Sigmoid colon (tissue), 7 donors: ENCODE measurements around the gene CCT5. TPM values are rescaled to one million over a fixed set of nuclear protein-coding genes. Genes with fewer than 3 reads are reported as not detected.

ENCODE experiments used
- DNase-seq: peaks from one replicate; pipeline ENCODE4 v3.0.0-alpha.2; 2019
- H3K27ac ChIP-seq, 4 donors: fragments of 200-600 bp; sonication (generic); one replicate each; pipeline ENCODE4 v1.5.1; 2016 to 2019; ENCODE audit warnings: mild to moderate bottlenecking in 1 of 4
- H3K27me3 ChIP-seq, 3 donors: fragments of 200-600 bp; sonication (generic); one replicate each; pipeline ENCODE4 v1.5.1; 2019; ENCODE audit warnings: mild to moderate bottlenecking in 1 of 3
- H3K36me3 ChIP-seq, 4 donors: fragments of 200-600 bp; sonication (generic); one replicate each; pipeline ENCODE4 v1.5.1; 2016 to 2019
- H3K4me1 ChIP-seq, 4 donors: fragments of 200-600 bp; sonication (generic); one replicate each; pipeline ENCODE4 v1.5.1; 2017 to 2019
- H3K4me3 ChIP-seq, 4 donors: fragments of 200-600 bp; sonication (generic); one replicate each; pipeline ENCODE4 v1.5.1; 2017 to 2019; ENCODE audit warnings: mild to moderate bottlenecking in 2 of 4, moderate library complexity in 1 of 4
- H3K9me3 ChIP-seq, 4 donors: fragments of 200-600 bp in 3 of 4; sonication (generic) in 3 of 4; one replicate each; pipeline versions ENCODE4 v1.5.1 to v1.6.1; 2013 to 2019
- CTCF ChIP-seq, 4 experiments: fragments of 450-650 bp in 3 of 4; fragments of 200-600 bp in 1 of 4; IDR thresholded peaks; one replicate each; pipeline ENCODE4 v1.5.1; 2016 to 2019; ENCODE audit warnings: antibody characterized with exemption in 4 of 4, mild to moderate bottlenecking in 3 of 4, moderate library complexity in 2 of 4
- EP300 ChIP-seq, 4 donors: sonication (generic); formaldehyde crosslinking; IDR thresholded peaks; one replicate each; pipeline ENCODE4 v1.6.1; 2017; ENCODE audit warnings: antibody characterized with exemption in 4 of 4
- POLR2A ChIP-seq, 2 donors: fragments of 450-650 bp; IDR thresholded peaks; one replicate each; pipeline ENCODE4 v1.6.1; 2016; ENCODE audit warnings: antibody characterized with exemption in 2 of 2, mild to moderate bottlenecking in 2 of 2, moderate library complexity in 2 of 2
- POLR2AphosphoS5 ChIP-seq, 4 donors: sonication (generic); formaldehyde crosslinking; IDR thresholded peaks; one replicate each; pipeline ENCODE4 v1.6.1; 2017; ENCODE audit warnings: antibody characterized with exemption in 4 of 4
- WGBS, 2 donors: extraction: QIAGEN DNeasy Blood & Tissue Kit; methylation state at CpG; one replicate each; pipeline ENCODE4 v1.1.7; 2013; 5-methylcytosine and 5-hydroxymethylcytosine counted together
- intact Hi-C: fragments of 100-400 bp; cut with DNase I; formaldehyde crosslinking; loops from one replicate; pipeline ENCODE4 v1.15.1; 2023
- polyA plus RNA-seq, 3 donors: library from polyadenylated mRNA; stranded (reverse); fragments of 200-250 nt; gene quantifications; one replicate each; pipeline ENCODE4 v1.2.3, GENCODE V29; 2013
- total RNA-seq, 4 donors: library from RNA; depleted of rRNA; stranded (reverse); fragments of >200 nt; gene quantifications; one replicate each; pipeline ENCODE4 v1.1.0, GENCODE V29; 2016
- donor health status: healthy with polysubstance abuse.
- donor health status: Bipolar disorder and iron deficiency.
- donor health status: healthy.

The CCT5 gene
- total and polyA plus RNA-seq, 7 donors: 63.4 to 198 (median 122) TPM

- Histone ChIP-seq H3K4me3 (no peak overlapping the region), H3K27ac (no peak overlapping the region), H3K36me3 (peaks cover 0 to 12% (median 0%) of the 10 kb centered on the region in 4 donors), H3K27me3 (no peaks in the 10 kb centered on the region), H3K4me1 (no peaks in the 10 kb centered on the region), H3K9me3 (no peaks in the 10 kb centered on the region)
- intact Hi-C loops: no loop called here
- no peak for DNase-seq
- TF ChIP-seq POLR2AphosphoS5 (IDR thresholded peaks at IDR 0.05) (no peak), POLR2A (IDR thresholded peaks at IDR 0.05) (no peak), CTCF (IDR thresholded peaks at IDR 0.05) (no peak), EP300 (IDR thresholded peaks at IDR 0.05) (no peak)
- 89% methylated on average over 11 of the region's 11 CpGs for WGBS, 2 donors
Measured at GRCh38 chr5:10229306-10230048, 20.6 kb upstream of the CCT5 start.

- 96 to 98% methylated on average over 9 of the region's 9 CpGs for WGBS, 2 donors
- Histone ChIP-seq H3K27me3 (no peaks in the 10 kb centered on the region), H3K4me3 (no peak overlapping the region), H3K9me3 (no peaks in the 10 kb centered on the region), H3K36me3 (peaks cover 0 to 38% (median 2%) of the 10 kb centered on the region in 4 donors), H3K27ac (no peak overlapping the region), H3K4me1 (no peaks in the 10 kb centered on the region)
- no peak for TF ChIP-seq POLR2A (IDR thresholded peaks at IDR 0.05)
- TF ChIP-seq POLR2AphosphoS5 (IDR thresholded peaks at IDR 0.05): no peak
- no peak for TF ChIP-seq CTCF (IDR thresholded peaks at IDR 0.05)
- TF ChIP-seq EP300 (IDR thresholded peaks at IDR 0.05): no peak
- intact Hi-C loops: no loop called here
- DNase-seq: no peak
Measured at GRCh38 chr5:10232386-10232785, 17.7 kb upstream of the CCT5 start.

GRCh38 chr5:10233011-10233410, 17.1 kb upstream of the CCT5 start:
- 81 to 93% methylated on average over 7 of the region's 7 CpGs for WGBS, 2 donors
- Histone ChIP-seq H3K4me3 (no peak overlapping the region), H3K4me1 (no peaks in the 10 kb centered on the region), H3K27ac (no peak overlapping the region), H3K36me3 (peaks cover 0 to 43% (median 2%) of the 10 kb centered on the region in 4 donors), H3K9me3 (no peaks in the 10 kb centered on the region), H3K27me3 (no peaks in the 10 kb centered on the region)
- intact Hi-C loops: no loop called here
- TF ChIP-seq POLR2A (IDR thresholded peaks at IDR 0.05): no peak
- no peak for DNase-seq

- no peaks in the 10 kb centered on the region for H3K4me1 ChIP-seq
- H3K4me3 ChIP-seq: no peak overlapping the region
- WGBS, 2 donors: 65 to 74% methylated on average over 7 of the region's 7 CpGs
- no peak for DNase-seq
- no peaks in the 10 kb centered on the region for H3K27me3 ChIP-seq
- intact Hi-C loops: no loop called here
- no peak overlapping the region for H3K27ac ChIP-seq
- no peaks in the 10 kb centered on the region for H3K9me3 ChIP-seq
- H3K36me3 ChIP-seq: peaks cover 0 to 48% (median 2%) of the 10 kb centered on the region in 4 donors
- no peak for TF ChIP-seq POLR2AphosphoS5 (IDR thresholded peaks at IDR 0.05)
- TF ChIP-seq CTCF (IDR thresholded peaks at IDR 0.05): no peak
- no peak for TF ChIP-seq EP300 (IDR thresholded peaks at IDR 0.05)
- TF ChIP-seq POLR2A (IDR thresholded peaks at IDR 0.05): no peak
Measured at GRCh38 chr5:10233505-10233904, 16.6 kb upstream of the CCT5 start.

- Histone ChIP-seq H3K36me3 (peaks cover 0 to 54% (median 2%) of the 10 kb centered on the region in 4 donors), H3K4me1 (no peaks in the 10 kb centered on the region), H3K27ac (no peak overlapping the region), H3K27me3 (no peaks in the 10 kb centered on the region), H3K9me3 (no peaks in the 10 kb centered on the region), H3K4me3 (no peak overlapping the region)
- TF ChIP-seq POLR2A (IDR thresholded peaks at IDR 0.05) (no peak), POLR2AphosphoS5 (IDR thresholded peaks at IDR 0.05) (no peak), CTCF (IDR thresholded peaks at IDR 0.05) (no peak), EP300 (IDR thresholded peaks at IDR 0.05) (no peak)
- DNase-seq: no peak
- WGBS, 2 donors: 91% methylated on average over 8 of the region's 8 CpGs
- intact Hi-C loops: no loop called here
Measured at GRCh38 chr5:10235350-10235749, 14.7 kb upstream of the CCT5 start.
